ENCODE measurements around the gene CDC5L. TPM values are rescaled to one million over a fixed set of nuclear protein-coding genes. Genes with fewer than 3 reads are reported as not detected.

Gene CDC5L
- total and polyA plus RNA-seq, 3 donors from 2014 or later: 19.7 to 20.5 (median 20.3) TPM

DNA sequence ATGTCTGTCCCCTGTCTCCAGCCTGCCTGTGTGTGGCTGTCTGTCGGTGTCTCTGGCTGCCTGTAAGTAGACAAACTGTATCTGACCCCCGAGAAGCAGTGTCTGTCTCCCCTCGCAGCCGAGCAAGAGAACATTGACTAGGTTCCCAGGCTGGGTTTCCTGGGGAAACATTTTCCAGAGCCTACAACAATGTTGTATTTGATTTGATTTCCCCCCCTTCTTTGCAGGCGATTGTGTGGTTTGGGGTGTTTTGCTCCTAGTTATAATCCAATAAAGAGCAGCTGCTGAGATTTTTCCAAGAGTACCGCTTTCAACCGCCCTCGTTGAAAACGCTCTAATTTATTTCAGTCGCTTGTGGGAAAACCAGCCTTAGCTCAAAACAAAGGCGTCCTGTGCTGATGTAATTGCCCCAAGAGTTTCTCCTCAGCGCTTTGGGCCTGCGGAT lies 92.6 kb downstream of the CDC5L start:
- no peak overlapping the region for H3K4me3 ChIP-seq
- no peak for TF ChIP-seq POLR2A (IDR thresholded peaks at IDR 0.05)
- TF ChIP-seq CTCF (IDR thresholded peaks at IDR 0.05): no peak
- no peaks in the 10 kb centered on the region for H3K27me3 ChIP-seq
- intact Hi-C loops (cut with DNase I; ENCODE audit: low total_unique reads): no loop called here
- no peak for DNase-seq
- peaks cover 10% of the 10 kb centered on the region for H3K4me1 ChIP-seq
- no peaks in the 10 kb centered on the region for H3K9me3 ChIP-seq
- no peak overlapping the region for H3K27ac ChIP-seq
- 92% methylated on average over 11 to 13 of the region's 13 CpGs for whole genome bisulfite sequencing, 2 donors
- no peaks in the 10 kb centered on the region for H3K36me3 ChIP-seq (ENCODE audit: low read depth, missing control alignments)

DNA sequence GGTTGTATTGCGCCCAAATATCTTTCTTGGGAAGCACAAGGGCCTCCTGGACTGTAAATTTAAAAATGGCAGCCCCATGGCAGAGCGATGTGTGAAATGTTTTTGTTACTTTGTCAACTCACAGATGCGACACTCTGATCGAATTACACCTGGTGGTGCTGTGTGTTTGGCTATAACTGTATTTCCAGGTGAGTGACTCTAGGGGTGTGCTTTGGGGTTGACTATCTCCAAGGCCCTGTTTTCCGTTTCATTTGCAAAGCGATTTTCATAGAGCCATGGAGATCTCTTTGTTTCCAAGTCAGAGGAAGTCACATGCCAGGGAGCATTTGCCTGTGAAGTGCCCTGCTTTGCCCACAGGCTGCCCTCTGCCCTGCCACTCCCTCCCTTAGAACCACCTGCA lies 93.5 kb downstream of the CDC5L start:
- H3K9me3 ChIP-seq: no peaks in the 10 kb centered on the region
- no peaks in the 10 kb centered on the region for H3K36me3 ChIP-seq (ENCODE audit: low read depth, missing control alignments)
- WGBS, 2 donors: 93% methylated on average over 6 of the region's 6 CpGs
- no peak overlapping the region for H3K27ac ChIP-seq
- peaks cover under 1% of the 10 kb centered on the region for H3K4me1 ChIP-seq
- intact Hi-C loops (cut with DNase I; ENCODE audit: low total_unique reads): no loop called here
- TF ChIP-seq CTCF (IDR thresholded peaks at IDR 0.05) (no peak), POLR2A (IDR thresholded peaks at IDR 0.05) (no peak)
- no peak overlapping the region for H3K4me3 ChIP-seq
- DNase-seq: no peak
- H3K27me3 ChIP-seq: no peaks in the 10 kb centered on the region

- Histone ChIP-seq H3K27me3 (no peaks in the 10 kb centered on the region), H3K4me3 (no peak overlapping the region), H3K9me3 (no peaks in the 10 kb centered on the region), H3K4me1 (no peaks in the 10 kb centered on the region), H3K27ac (no peak overlapping the region), H3K36me3 (ENCODE audit: low read depth, missing control alignments) (no peaks in the 10 kb centered on the region)
- DNase-seq: no peak
- intact Hi-C loops (cut with DNase I; ENCODE audit: low total_unique reads): no loop called here
- TF ChIP-seq POLR2A (IDR thresholded peaks at IDR 0.05) (no peak), CTCF (IDR thresholded peaks at IDR 0.05) (no peak)
- whole genome bisulfite sequencing, 2 donors: 96 to 97% methylated on average over 9 of the region's 9 CpGs
These were observed 94.3 kb downstream of the CDC5L start for GRCh38 chr6:44481760-44482159.

GRCh38 chr6:44485601-44486401 lies 98.3 kb downstream of the CDC5L start:
- 84 to 86% methylated on average over 12 of the region's 12 CpGs for WGBS, 2 donors
- intact Hi-C loops (cut with DNase I; ENCODE audit: low total_unique reads): no loop called here
- TF ChIP-seq POLR2A (IDR thresholded peaks at IDR 0.05) (no peak), CTCF (IDR thresholded peaks at IDR 0.05) (no peak)
- Histone ChIP-seq H3K27ac (no peak overlapping the region), H3K4me3 (no peak overlapping the region), H3K9me3 (no peaks in the 10 kb centered on the region), H3K27me3 (no peaks in the 10 kb centered on the region), H3K4me1 (peaks cover 6% of the 10 kb centered on the region), H3K36me3 (ENCODE audit: low read depth, missing control alignments) (no peaks in the 10 kb centered on the region)
- DNase-seq: no peak

- intact Hi-C loops (cut with DNase I; ENCODE audit: low total_unique reads): no loop called here
- WGBS, 2 donors: 100% methylated on average over 1 of the region's 1 CpG
These were observed 99.5 kb downstream of the CDC5L start for GRCh38 chr6:44487002-44487401.

More at GRCh38 chr6:44487002-44487401, 99.5 kb downstream of the CDC5L start:
- Histone ChIP-seq H3K4me3 (no peak overlapping the region), H3K9me3 (no peaks in the 10 kb centered on the region), H3K27me3 (no peaks in the 10 kb centered on the region), H3K4me1 (peaks cover 6% of the 10 kb centered on the region), H3K36me3 (ENCODE audit: low read depth, missing control alignments) (no peaks in the 10 kb centered on the region), H3K27ac (no peak overlapping the region)
- TF ChIP-seq POLR2A (IDR thresholded peaks at IDR 0.05) (no peak), CTCF (IDR thresholded peaks at IDR 0.05) (no peak)
- DNase-seq: no peak
